Transverse colon (tissue), 4 donors: ENCODE measurements around the gene NDNF. TPM values are rescaled to one million over a fixed set of nuclear protein-coding genes. Genes with fewer than 3 reads are reported as not detected.

Experiments used
- DNase-seq: peaks from one replicate; pipeline ENCODE4 v3.0.0-alpha.2; 2019
- H3K27ac ChIP-seq, 4 donors: fragments of 200-600 bp; sonication (generic); 2 replicates each; pipeline ENCODE4 v1.5.1; 2016 to 2018; ENCODE audit warnings: inconsistent platforms in 4 of 4
- H3K27me3 ChIP-seq: fragments of 200-600 bp; sonication (generic); 2 replicates; pipeline ENCODE4 v1.5.1; 2017; ENCODE audit warnings: inconsistent platforms
- H3K36me3 ChIP-seq, 4 donors: fragments of 200-600 bp; sonication (generic); 2 replicates each; pipeline ENCODE4 v1.5.1; 2017 to 2019; ENCODE audit warnings: inconsistent platforms in 4 of 4
- H3K4me1 ChIP-seq, 4 donors: fragments of 200-600 bp; sonication (generic); 2 replicates each; pipeline ENCODE4 v1.5.1; 2017 to 2020; ENCODE audit warnings: inconsistent platforms in 4 of 4
- H3K4me3 ChIP-seq, 4 donors: fragments of 200-600 bp; sonication (generic); 1 replicate in 1 of 4; 2 replicates in 3 of 4; pipeline versions ENCODE4 v1.5.1 to v1.6.1; 2017 to 2019; ENCODE audit warnings: inconsistent platforms in 4 of 4
- H3K9me3 ChIP-seq, 2 donors: fragments of 200-600 bp; sonication (generic); 2 replicates each; pipeline ENCODE4 v1.5.1; 2017 to 2019; ENCODE audit warnings: inconsistent platforms in 2 of 2
- CTCF ChIP-seq, 5 experiments: fragments of 200-600 bp in 3 of 5; fragments of 450-650 bp in 2 of 5; sonication (generic) in 3 of 5; IDR thresholded peaks; 1 replicate in 2 of 5; 2 replicates in 3 of 5; pipeline ENCODE4 v1.5.1; 2016 to 2017; ENCODE audit warnings: antibody characterized with exemption in 5 of 5, inconsistent platforms in 3 of 5, mild to moderate bottlenecking in 2 of 5, moderate library complexity in 1 of 5
- EP300 ChIP-seq: sonication (generic); formaldehyde crosslinking; IDR thresholded peaks from one replicate; pipeline ENCODE4 v1.6.1; 2017; ENCODE audit warnings: antibody characterized with exemption, low read depth
- POLR2A ChIP-seq: fragments of 450-650 bp; IDR thresholded peaks from one replicate; pipeline ENCODE4 v1.6.1; 2016; ENCODE audit warnings: antibody characterized with exemption, mild to moderate bottlenecking, moderate library complexity
- POLR2AphosphoS5 ChIP-seq, 3 donors: sonication (generic); formaldehyde crosslinking; IDR thresholded peaks; one replicate each; pipeline ENCODE4 v1.6.1; 2016; ENCODE audit warnings: antibody characterized with exemption in 3 of 3
- WGBS, 2 donors: methylation state at CpG; one replicate each; pipeline ENCODE4 v1.1.5; 2018; ENCODE audit warnings: low coverage in 1 of 2; 5-methylcytosine and 5-hydroxymethylcytosine counted together
- in situ Hi-C, 4 donors: fragments of 200-750 bp; cut with MboI; loops; one replicate each; pipeline versions ENCODE4 v1.15.0 to v1.15.1; 2017; ENCODE audit warnings: low sequenced_read_pairs in 3 of 4, low pct_ligation_motif_present in 1 of 4, low pct_unique_long_range_greater_than_20kb in 1 of 4
- intact Hi-C: fragments of 100-400 bp; cut with DNase I; formaldehyde crosslinking; loops from one replicate; pipeline ENCODE4 v1.15.1; 2023; ENCODE audit warnings: low total_unique reads
- total RNA-seq, 4 donors: library from RNA; depleted of rRNA; stranded (reverse); fragments of >200 nt; gene quantifications; one replicate each; pipeline ENCODE4 v1.1.0, GENCODE V29; 2016

Gene NDNF
- total RNA-seq, 4 donors from 2014 or later = 1.9 to 7.8 (median 4.8) TPM

DNA sequence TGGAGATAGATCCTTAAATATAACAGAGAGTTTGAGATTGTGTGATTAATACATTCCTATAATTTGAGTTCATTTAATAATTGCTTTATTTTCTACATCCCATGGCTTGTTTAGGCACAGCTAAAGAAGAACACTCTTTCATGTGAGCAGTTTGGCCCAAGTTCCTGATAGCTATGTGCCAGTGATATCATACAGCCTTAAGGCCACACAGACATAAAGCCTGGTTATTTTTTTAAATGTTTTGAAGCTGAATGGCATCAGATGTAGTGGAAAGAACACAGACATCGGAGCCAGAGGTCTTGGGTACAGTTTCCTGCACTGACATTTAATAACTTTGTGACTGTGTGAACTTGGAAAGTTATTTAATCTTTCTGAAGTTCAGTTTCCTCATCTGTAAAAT is 7.0 kb upstream of the NDNF start:
- peaks cover under 1% of the 10 kb centered on the region for H3K27me3 ChIP-seq
- no peak overlapping the region for H3K27ac ChIP-seq
- no peak overlapping the region for H3K4me3 ChIP-seq
- H3K4me1 ChIP-seq = peaks cover 0 to 6% (median 2%) of the 10 kb centered on the region in 4 donors
- no peaks in the 10 kb centered on the region for H3K9me3 ChIP-seq
- intact Hi-C loops = no loop called here
- 60 to 72% methylated on average over 1 of the region's 1 CpG for WGBS, 2 donors
- H3K36me3 ChIP-seq = no peaks in the 10 kb centered on the region
- TF ChIP-seq POLR2A (no peak), EP300 (no peak), CTCF (IDR thresholded peaks at IDR 0.05) (no peak), POLR2AphosphoS5 (IDR thresholded peaks at IDR 0.05) (no peak)
- no peak for DNase-seq
- in situ Hi-C loops = loop anchor here in 2 of 4 donors (25.0 kb wide), 1 partner anchor 367 kb away; no protein-coding TSS in a partner anchor

GRCh38 chr4:121077496-121077895 is 5.2 kb upstream of the NDNF start:
- DNase-seq = no peak
- in situ Hi-C loops = loop anchor here in 2 of 4 donors (25.0 kb wide), 1 partner anchor 365 kb away; no protein-coding TSS in a partner anchor
- Histone ChIP-seq H3K27ac (no peak overlapping the region), H3K4me1 (peaks cover 0 to 22% (median 8%) of the 10 kb centered on the region in 4 donors), H3K27me3 (peaks cover 4% of the 10 kb centered on the region), H3K9me3 (no peaks in the 10 kb centered on the region), H3K36me3 (no peaks in the 10 kb centered on the region), H3K4me3 (no peak overlapping the region)
- intact Hi-C loops = no loop called here
- WGBS, 2 donors = 84 to 85% methylated on average over 5 of the region's 5 CpGs
- TF ChIP-seq POLR2A = no peak
- TF ChIP-seq EP300 = no peak
- no peak for TF ChIP-seq POLR2AphosphoS5 (IDR thresholded peaks at IDR 0.05)
- no peak for TF ChIP-seq CTCF (IDR thresholded peaks at IDR 0.05)

GRCh38 chr4:121076416-121076815 is 4.1 kb upstream of the NDNF start:
- WGBS, 2 donors = 81 to 83% methylated on average over 6 of the region's 6 CpGs
- no peak overlapping the region for H3K4me3 ChIP-seq
- intact Hi-C loops = no loop called here
- DNase-seq = no peak
- H3K27ac ChIP-seq = no peak overlapping the region
- peaks cover 0 to 29% (median 14%) of the 10 kb centered on the region in 4 donors for H3K4me1 ChIP-seq
- H3K36me3 ChIP-seq = no peaks in the 10 kb centered on the region
- TF ChIP-seq CTCF (IDR thresholded peaks at IDR 0.05) (no peak), POLR2A (no peak), EP300 (no peak), POLR2AphosphoS5 (IDR thresholded peaks at IDR 0.05) (no peak)
- no peaks in the 10 kb centered on the region for H3K9me3 ChIP-seq
- peaks cover 11% of the 10 kb centered on the region for H3K27me3 ChIP-seq
- in situ Hi-C loops = loop anchor here in 2 of 4 donors (25.0 kb wide), 1 partner anchor 364 kb away; no protein-coding TSS in a partner anchor

DNA sequence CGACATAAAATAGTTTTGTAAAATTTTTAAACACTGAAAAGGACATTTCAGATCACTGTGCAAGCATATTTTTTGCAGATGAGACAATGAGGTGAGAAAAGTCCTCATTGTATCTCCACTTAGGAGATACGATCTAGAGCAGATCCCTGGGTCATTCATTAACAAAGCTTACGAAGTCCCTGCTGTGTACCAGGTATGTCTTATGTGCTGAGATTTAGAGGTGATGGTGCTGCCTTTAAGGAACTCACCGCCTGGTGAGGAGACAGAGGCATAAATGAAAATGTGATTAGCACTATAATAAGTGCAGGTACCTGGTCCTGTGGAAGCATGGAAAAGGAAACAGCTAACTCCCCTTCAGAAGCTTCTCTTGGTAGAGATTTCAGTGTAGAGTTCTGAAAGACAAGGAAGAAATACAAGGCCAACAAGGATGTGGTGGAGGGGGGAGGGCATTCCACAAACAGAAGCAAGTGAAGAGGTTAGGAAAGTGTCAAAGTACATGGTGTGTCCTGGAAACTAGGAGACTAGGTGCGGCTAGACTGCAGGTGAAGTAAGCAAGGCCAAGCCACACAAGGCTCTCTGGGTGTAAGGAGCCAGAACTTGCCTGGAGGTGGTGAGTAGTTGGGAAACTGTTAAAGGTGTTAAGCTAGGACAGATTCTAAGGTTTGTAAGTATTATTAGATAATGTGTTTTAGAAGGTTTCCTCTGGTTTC is 1.5 kb upstream of the NDNF start:
- H3K27me3 ChIP-seq = peaks cover 20% of the 10 kb centered on the region
- WGBS, 2 donors = 50 to 58% methylated on average over 4 to 5 of the region's 5 CpGs

More for the DNA sequence above, 1.5 kb upstream of the NDNF start:
- intact Hi-C loops = no loop called here
- DNase-seq = peak; percentile 71
- H3K4me3 ChIP-seq = peak overlapping the region in 1 of 4 donors; percentile 77
- H3K36me3 ChIP-seq = no peaks in the 10 kb centered on the region
- H3K4me1 ChIP-seq = peaks cover 0 to 48% (median 16%) of the 10 kb centered on the region in 4 donors
- H3K27ac ChIP-seq = peak overlapping the region; percentile 75 to 87 (median 81)
- in situ Hi-C loops = no loop called here
- H3K9me3 ChIP-seq = no peaks in the 10 kb centered on the region
- TF ChIP-seq POLR2A = peak; percentile 54
- TF ChIP-seq EP300 = no peak
- peak in 2 of 3 donors; percentile 55 to 66 for TF ChIP-seq POLR2AphosphoS5 (IDR thresholded peaks at IDR 0.05)
- peak in 1 of 5 experiments; percentile 24 for TF ChIP-seq CTCF (IDR thresholded peaks at IDR 0.05)
